AG04450 (cell line): ENCODE data around the gene MSRB3. TPM values are rescaled to one million over a fixed set of nuclear protein-coding genes. Genes with fewer than 3 reads are reported as not detected.
"Not testable (repeated sequence)": the region's sequence is repeated elsewhere in the genome, so short reads cannot be mapped to it uniquely, and the experiment has no call there.

Experiments used
- CTCF ChIA-PET: fragments of 300-600, 350-600 bp; formaldehyde crosslinking; extraction: SDS; loops from one replicate; lab custom pipeline; 2022; ENCODE audit warnings: antibody characterized with exemption, inconsistent platforms; lab: Charles Lee
- POLR2A ChIA-PET: fragments of 350-600 bp; formaldehyde crosslinking; extraction: SDS; loops from one replicate; lab custom pipeline; 2021; ENCODE audit warnings: antibody characterized with exemption, inconsistent platforms; lab: Yijun Ruan, JAX
- DNase-seq: peaks from one replicate; pipeline ENCODE4 v3.0.0-alpha.2; 2011; ENCODE audit warnings: low read depth, low spot score
- H3K27ac ChIP-seq: one replicate; pipeline ENCODE4 v1.5.1; 2012; ENCODE audit warnings: low read depth, low read length, control low read depth
- H3K27me3 ChIP-seq: one replicate; pipeline ENCODE4 v1.6.0; 2012; ENCODE audit warnings: low read length; ENCODE audit not compliant: control insufficient read depth, insufficient read depth
- H3K4me3 ChIP-seq: 2 replicates; pipeline ENCODE4 v1.5.1; 2011; ENCODE audit warnings: mild to moderate bottlenecking, low read depth, low read length, control low read depth
- H3K9me3 ChIP-seq: 2 replicates; pipeline ENCODE4 v1.5.1; 2012; ENCODE audit warnings: low read length; ENCODE audit not compliant: control insufficient read depth, insufficient read depth
- CTCF ChIP-seq: IDR thresholded peaks from 2 replicates; pipeline ENCODE4 v1.5.1; 2011; ENCODE audit warnings: low read depth, low read length, control low read depth, inconsistent platforms
- polyA plus RNA-seq: library from polyadenylated mRNA; depleted of rRNA; stranded (reverse); fragments of >200 nt; gene quantifications from 2 replicates; pipeline ENCODE4 v1.2.3, GENCODE V29; 2011

MSRB3 gene
- polyA plus RNA-seq, 1 experiment = 75.6 TPM

GRCh38 chr12:65474831-65475230 lies 196.3 kb downstream of the MSRB3 start:
- ChIA-PET CTCF (interaction anchor here (1.4 kb wide), 1 partner anchor 82 kb away, joined by 4 read pairs; no protein-coding TSS in a partner anchor), POLR2A (no interaction called here)
- Histone ChIP-seq H3K27ac (no peak overlapping the region), H3K9me3 (no peaks in the 10 kb centered on the region), H3K4me3 (no peak overlapping the region), H3K27me3 (no peaks in the 10 kb centered on the region)
- no peak for DNase-seq
- no peak for TF ChIP-seq CTCF

DNA sequence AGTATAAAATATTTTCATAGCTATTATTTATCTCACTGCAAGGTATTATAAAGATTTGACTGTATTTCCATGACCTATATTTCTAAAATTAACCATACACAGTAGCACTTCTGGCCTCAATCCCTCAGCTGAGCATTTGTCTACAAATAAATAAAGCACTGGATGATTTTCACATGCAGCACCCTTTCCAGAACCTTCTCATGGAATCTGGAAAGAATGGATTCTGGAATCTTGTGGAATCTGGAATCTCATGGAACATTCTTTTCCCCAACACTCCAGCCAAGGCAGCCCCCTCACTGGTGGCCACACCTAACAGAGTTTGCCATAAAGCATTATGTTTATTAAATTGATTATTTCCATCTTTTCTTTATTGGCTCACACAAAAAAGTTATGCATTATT lies 199.2 kb downstream of the MSRB3 start:
- TF ChIP-seq CTCF = no peak
- Histone ChIP-seq H3K27ac (no peak overlapping the region), H3K27me3 (no peaks in the 10 kb centered on the region), H3K4me3 (no peak overlapping the region), H3K9me3 (no peaks in the 10 kb centered on the region)
- ChIA-PET CTCF (no interaction called here), POLR2A (no interaction called here)
- DNase-seq = no peak

GRCh38 chr12:65483891-65484516 lies 205.5 kb downstream of the MSRB3 start:
- DNase-seq, H3K27ac ChIP-seq, POLR2A ChIA-PET, H3K27me3 ChIP-seq, H3K4me3 ChIP-seq, CTCF ChIA-PET: not testable (repeated sequence)
- H3K9me3 ChIP-seq = peaks cover 15% of the 10 kb centered on the region

- TF ChIP-seq CTCF = no peak
- DNase-seq = no peak
- Histone ChIP-seq H3K9me3 (peaks cover 15% of the 10 kb centered on the region), H3K27ac (no peak overlapping the region), H3K4me3 (no peak overlapping the region), H3K27me3 (no peaks in the 10 kb centered on the region)
- ChIA-PET CTCF (no interaction called here), POLR2A (no interaction called here)
Observed at GRCh38 chr12:65488197-65488596, 209.7 kb downstream of the MSRB3 start.

GRCh38 chr12:65490250-65490649 lies 211.8 kb downstream of the MSRB3 start:
- no peaks in the 10 kb centered on the region for H3K9me3 ChIP-seq
- DNase-seq = no peak
- CTCF ChIA-PET = no interaction called here
- H3K4me3 ChIP-seq = no peak overlapping the region
- no peak for TF ChIP-seq CTCF
- POLR2A ChIA-PET = no interaction called here
- no peaks in the 10 kb centered on the region for H3K27me3 ChIP-seq
- no peak overlapping the region for H3K27ac ChIP-seq
